NCI-H146 (cell line): ENCODE measurements around the gene TAT.
A peak's percentile ranks its signal among the peaks of the same experiment; 100 is the strongest.
"Not testable (repeated sequence)": the region's sequence is repeated elsewhere in the genome, so short reads cannot be mapped to it uniquely, and the experiment has no call there.

Experiments
- DNase-seq: peaks from one replicate; lab custom pipeline; 2025; lab: John Stamatoyannopoulos, UW

Gene TAT

GRCh38 chr16:71584543-71585317 is 7.8 kb upstream of the TAT start:
- no peak for DNase-seq

- not testable (repeated sequence) for DNase-seq
Measured at GRCh38 chr16:71582553-71582848, 5.6 kb upstream of the TAT start.

DNA sequence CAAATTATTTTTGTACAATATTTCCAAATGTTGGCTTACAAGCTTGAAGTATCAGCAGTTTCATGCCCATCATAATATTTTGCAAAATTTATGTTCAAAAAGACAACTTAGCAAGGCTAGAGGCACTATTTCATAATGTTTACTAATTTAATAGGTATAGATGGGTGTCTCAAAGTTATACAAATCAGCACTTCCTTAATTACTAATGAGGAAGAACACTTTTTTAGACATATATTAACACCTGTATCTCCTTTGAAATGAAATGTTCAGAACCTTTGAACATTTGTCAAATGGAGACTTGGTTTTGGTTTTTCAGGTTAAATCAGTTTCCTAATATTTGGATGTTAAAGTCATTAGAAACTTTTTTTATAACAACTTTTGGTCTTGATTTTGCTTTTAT is 2.2 kb downstream of the TAT start:
- no peak for DNase-seq

DNA sequence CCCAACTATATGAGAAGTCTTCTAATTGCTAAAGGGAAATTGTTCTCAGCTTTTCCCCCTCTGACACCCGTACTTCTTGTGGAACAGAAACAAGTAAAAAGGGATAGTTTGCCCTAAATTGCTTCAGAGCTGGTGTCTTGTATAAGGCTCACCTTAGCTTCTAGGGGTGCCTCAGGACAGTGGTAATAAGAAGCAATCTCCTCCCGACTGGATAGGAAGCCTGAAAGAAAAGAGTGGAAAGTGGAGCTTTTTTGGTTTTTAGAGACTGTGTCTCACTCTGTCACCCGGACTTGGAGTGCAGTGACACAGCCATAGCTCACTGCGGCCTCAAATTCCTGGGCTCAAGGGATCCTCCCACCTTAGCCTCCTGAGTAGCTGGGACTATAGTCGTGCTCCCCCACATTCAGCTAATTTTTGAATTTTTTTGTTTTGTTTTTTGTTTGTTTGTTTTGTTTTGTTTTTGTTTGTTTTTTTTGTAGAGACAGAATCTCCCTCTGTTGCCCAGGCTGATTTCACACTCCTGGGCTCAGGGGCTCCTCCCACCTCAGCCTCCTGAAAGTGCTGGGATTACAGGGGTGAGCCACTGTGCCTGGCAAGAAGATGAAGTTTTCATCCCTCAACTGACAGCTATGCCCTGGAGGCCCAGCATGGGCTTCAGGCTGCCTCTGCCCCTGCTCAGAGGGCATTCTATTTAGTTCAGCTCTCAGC is 3.4 kb downstream of the TAT start:
- DNase-seq, result no peak

GRCh38 chr16:71572497-71573116 is 4.3 kb downstream of the TAT start:
- DNase-seq, result no peak

DNA sequence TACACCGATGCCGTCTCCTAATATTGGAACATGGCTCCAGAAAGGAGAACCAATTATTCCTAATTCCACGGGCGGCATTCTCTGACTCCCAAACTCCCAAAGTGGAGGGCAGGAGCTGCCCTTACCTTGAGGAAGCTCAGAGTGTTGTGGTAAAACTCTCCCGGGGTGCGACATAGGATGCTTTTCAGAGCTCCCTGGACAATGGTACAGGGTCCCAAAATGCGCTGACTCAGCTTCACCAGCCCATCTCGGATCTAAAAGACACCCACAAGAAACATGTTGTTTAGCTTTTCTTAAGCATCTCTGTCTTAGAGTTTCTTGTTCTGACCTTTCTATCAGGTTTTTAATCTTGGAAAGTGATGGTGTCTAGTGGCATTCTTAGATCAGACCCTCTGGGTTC is 6.7 kb downstream of the TAT start:
- DNase-seq, result no peak

DNA sequence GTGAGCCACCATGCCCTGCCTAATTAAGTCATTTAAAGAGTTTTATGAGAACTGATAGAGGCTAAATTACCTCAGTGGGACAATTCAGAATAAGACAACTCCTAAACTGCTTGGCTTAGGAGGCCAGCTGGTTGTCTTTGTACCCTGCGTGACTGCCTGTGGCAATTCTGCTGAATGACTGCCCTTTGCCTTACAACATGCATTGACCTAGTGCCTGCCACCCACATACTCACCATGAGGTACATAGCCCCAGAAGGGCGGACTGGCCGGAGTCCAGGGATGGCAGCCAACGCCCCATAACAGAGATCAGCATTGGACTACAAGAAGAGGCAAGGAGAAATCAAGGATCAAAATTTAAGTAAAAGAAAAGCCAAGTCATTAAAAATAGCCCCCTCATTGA is 7.3 kb downstream of the TAT start:
- no peak for DNase-seq

- no peak for DNase-seq
Measured at GRCh38 chr16:71568551-71568950, 8.3 kb downstream of the TAT start.

- DNase-seq, result no peak
Measured at GRCh38 chr16:71567931-71568330, 9.0 kb downstream of the TAT start.

- DNase-seq, result no peak
Measured at GRCh38 chr16:71565812-71566700, 10.8 kb downstream of the TAT start.

DNA sequence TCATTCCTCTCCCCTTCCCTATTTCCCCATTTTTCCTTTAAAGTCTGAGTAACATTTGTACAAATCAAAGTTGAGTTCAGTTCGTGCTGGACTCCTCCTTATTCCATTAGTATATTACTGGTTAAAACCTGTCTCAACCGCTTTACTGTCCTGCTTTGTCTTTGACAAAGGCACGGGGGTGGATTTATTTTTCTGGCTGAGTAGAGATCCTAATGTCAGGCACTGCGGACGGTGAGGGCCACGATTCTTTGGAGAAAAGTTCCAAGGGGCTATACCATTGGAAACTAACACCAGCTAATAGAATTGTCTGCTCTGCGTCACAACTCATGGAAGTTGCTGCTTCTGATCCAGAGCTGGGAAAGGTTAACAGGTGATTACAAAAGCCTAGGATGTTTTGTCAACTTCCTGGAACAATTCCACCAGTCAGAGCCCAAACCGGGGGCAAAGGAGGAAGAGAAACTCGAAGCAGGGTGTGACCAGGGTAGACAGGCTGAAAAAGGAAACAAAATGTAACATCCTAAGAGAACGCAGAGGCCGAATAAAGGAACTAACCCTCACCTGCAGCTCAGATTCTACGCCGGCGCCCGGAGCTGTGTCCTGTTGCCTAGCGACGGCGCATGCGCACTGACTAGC is 12.4 kb downstream of the TAT start:
- DNase-seq, result peak; percentile 26

DNA sequence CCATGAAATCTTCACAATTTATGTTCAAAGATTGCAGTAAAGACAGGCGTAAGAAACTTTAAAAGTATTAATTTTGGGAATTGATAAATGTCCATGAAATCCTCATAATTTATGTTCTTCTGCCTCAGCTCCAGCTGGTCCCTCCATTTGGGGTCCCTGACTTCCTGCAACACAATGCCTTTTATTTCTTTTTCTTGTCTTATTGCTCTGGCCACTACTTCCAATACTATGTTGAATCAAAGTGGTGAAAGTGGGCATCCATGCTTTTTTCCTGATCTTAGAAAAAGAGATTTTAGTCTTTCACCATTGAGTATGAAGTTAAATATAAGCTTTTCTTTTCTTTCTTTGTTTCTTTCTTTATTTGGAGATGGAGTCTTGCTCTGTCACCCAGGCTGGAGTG is 14.3 kb downstream of the TAT start:
- no peak for DNase-seq

DNA sequence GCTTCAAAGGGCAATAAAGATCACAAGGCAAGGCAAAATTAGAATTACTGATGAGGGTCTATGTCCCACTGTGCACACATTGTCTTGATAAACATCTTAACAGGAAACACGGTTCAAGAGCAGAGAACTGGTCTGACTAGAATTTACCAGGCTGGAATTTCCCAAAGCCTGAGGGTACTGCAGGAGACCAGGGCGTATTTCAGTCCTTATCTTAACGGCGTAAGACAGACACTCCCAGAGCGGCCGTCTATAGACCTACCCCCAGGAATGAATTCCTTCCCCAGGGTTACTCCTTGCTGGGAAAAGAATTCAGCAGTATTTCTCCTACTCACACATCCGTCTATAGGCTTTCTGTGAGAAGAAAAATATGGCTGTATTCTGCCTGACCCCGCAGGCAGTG is 15.0 kb downstream of the TAT start:
- DNase-seq, result not testable (repeated sequence)

- DNase-seq, result no peak
Measured at GRCh38 chr16:71559855-71560254, 17.0 kb downstream of the TAT start.

GRCh38 chr16:71557954-71558582 is 18.8 kb downstream of the TAT start:
- no peak for DNase-seq

DNA sequence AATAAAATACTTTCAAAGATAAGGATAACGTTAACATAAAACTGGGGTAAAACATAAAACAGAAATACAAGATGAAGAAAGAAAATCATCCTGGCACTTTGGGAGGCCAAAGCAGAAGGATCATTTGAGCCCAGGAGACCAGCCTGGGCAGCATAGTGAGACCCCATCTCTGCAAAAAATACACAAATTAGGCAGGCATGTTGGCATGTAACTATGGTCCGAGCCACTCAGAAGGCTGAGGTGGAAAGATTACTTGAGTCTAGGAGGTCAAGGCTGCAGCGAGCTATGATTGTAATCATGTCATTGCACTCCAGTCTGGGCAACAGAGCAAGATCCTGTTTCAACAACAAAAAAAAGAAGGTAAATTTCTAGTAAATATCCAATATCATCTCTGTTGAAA is 19.6 kb downstream of the TAT start:
- DNase-seq, result no peak

DNA sequence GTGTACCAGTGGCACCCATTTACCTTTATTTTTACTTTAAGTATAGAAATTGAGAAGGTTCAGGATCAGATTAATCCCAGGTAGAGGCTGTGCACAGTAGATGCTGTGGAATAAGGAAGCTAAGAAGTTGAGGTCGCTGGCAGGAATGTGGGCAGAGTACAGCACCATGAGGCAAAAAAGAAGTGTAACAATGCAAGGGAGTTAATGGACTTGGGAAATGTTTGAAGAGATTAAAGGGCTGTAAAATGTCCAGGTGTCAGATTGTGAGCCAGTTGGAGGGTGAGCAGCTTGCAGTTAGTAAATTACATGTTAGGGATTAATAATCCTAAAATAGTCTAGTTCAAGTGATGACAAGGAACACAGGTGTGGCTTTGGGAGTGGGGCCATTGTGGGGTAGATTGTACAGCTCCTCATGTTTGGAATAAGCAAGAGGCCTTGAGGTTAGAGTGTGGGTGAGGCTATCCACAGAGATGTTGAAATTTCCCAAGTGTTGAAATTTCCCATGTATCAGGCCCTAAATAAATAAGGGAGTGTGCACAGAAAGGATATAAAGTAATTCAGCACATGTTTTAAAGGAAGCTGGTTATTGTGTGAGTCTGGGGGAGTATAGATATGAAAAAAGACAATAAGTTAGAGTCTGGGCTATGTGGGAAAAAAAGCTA is 21.5 kb downstream of the TAT start:
- DNase-seq, result no peak

- DNase-seq, result no peak
Measured at GRCh38 chr16:71552698-71553503, 24.0 kb downstream of the TAT start.

GRCh38 chr16:71547168-71547567 is 29.7 kb downstream of the TAT start:
- no peak for DNase-seq

GRCh38 chr16:71542377-71542776 is 34.5 kb downstream of the TAT start:
- peak; percentile 63 for DNase-seq
